WTC11 (cell line): ENCODE measurements around the gene PRKCG. TPM values are rescaled to one million over a fixed set of nuclear protein-coding genes. Genes with fewer than 3 reads are reported as not detected.

Experiments
- ATAC-seq: fragments of 200-7000 bp; cut with Tn5 transposase; 2 replicates; pipeline ENCODE4 v1.10.0; 2021; ENCODE audit warnings: mild to moderate bottlenecking, moderate library complexity
- CTCF ChIA-PET: fragments of 300-600 bp; sonication (Branson Sonifier 250); formaldehyde crosslinking; loops from one replicate; lab custom pipeline; 2021; ENCODE audit warnings: antibody characterized with exemption; lab: Charles Lee
- POLR2A ChIA-PET: fragments of 350-600 bp; sonication (Branson Sonifier 250); formaldehyde crosslinking; loops from one replicate; lab custom pipeline; 2021; ENCODE audit warnings: antibody characterized with exemption; lab: Charles Lee
- DNase-seq: peaks from one replicate; pipeline ENCODE4 v3.0.0; 2021; ENCODE audit warnings: low spot score
- H3K27ac Mint-ChIP-seq: 2 replicates; pipeline ENCODE4 v1.8.0; 2021; ENCODE audit warnings: mixed read lengths
- H3K27me3 Mint-ChIP-seq: 2 replicates; pipeline ENCODE4 v1.8.0; 2021; ENCODE audit warnings: low read depth, mild to moderate bottlenecking, moderate library complexity, mixed read lengths
- H3K36me3 Mint-ChIP-seq: 2 replicates; pipeline ENCODE4 v1.8.0; 2021; ENCODE audit warnings: mixed read lengths
- H3K4me1 Mint-ChIP-seq: 2 replicates; pipeline ENCODE4 v1.8.0; 2022; ENCODE audit warnings: mixed read lengths
- H3K4me3 Mint-ChIP-seq: 2 replicates; pipeline ENCODE4 v1.8.0; 2021; ENCODE audit warnings: mild to moderate bottlenecking, moderate library complexity, mixed read lengths
- H3K9me3 Mint-ChIP-seq: 2 replicates; pipeline ENCODE4 v1.8.0; 2021; ENCODE audit warnings: mixed read lengths
- KAT7 ChIP-seq: sonication (generic); formaldehyde crosslinking; IDR thresholded peaks from 2 replicates; pipeline ENCODE4 v1.8.1; 2023; ENCODE audit warnings: missing genetic modification reagents, mild to moderate bottlenecking, borderline replicate concordance
- MXD4 ChIP-seq: fragments of 250-450 bp; sonication (Bioruptor Pico); IDR thresholded peaks from 2 replicates; pipeline ENCODE4 v1.8.0; 2021; ENCODE audit warnings: mild to moderate bottlenecking, moderate library complexity, borderline replicate concordance
- NFYB ChIP-seq: sonication (generic); formaldehyde crosslinking; conservative IDR thresholded peaks from 2 replicates; pipeline ENCODE4 v1.8.0; 2022; ENCODE audit warnings: low read depth, missing genetic modification reagents
- NR1H2 ChIP-seq: sonication (generic); formaldehyde crosslinking; IDR thresholded peaks from 2 replicates; pipeline ENCODE4 v1.9.0; 2021; ENCODE audit warnings: mild to moderate bottlenecking, moderate library complexity, missing genetic modification reagents
- NR2C2 ChIP-seq: sonication (generic); formaldehyde crosslinking; IDR thresholded peaks from 2 replicates; pipeline ENCODE4 v1.8.0; 2022; ENCODE audit warnings: mild to moderate bottlenecking, missing genetic modification reagents
- RELA ChIP-seq: sonication (generic); formaldehyde crosslinking; IDR thresholded peaks from 2 replicates; pipeline ENCODE4 v1.8.1; 2022; ENCODE audit warnings: missing genetic modification reagents, mild to moderate bottlenecking, borderline replicate concordance
- SMAD3 ChIP-seq: sonication (generic); formaldehyde crosslinking; IDR thresholded peaks from 2 replicates; pipeline ENCODE4 v1.8.0; 2022; ENCODE audit warnings: missing genetic modification reagents, mild to moderate bottlenecking, borderline replicate concordance
- SMAD4 ChIP-seq: sonication (generic); formaldehyde crosslinking; IDR thresholded peaks from 2 replicates; pipeline ENCODE4 v1.8.0; 2022; ENCODE audit warnings: mild to moderate bottlenecking, missing genetic modification reagents
- TCF7 ChIP-seq: sonication (generic); formaldehyde crosslinking; IDR thresholded peaks from 2 replicates; pipeline ENCODE4 v1.8.0; 2022; ENCODE audit warnings: mild to moderate bottlenecking, low read depth, missing genetic modification reagents, moderate library complexity
- TEAD1 ChIP-seq: sonication (generic); formaldehyde crosslinking; IDR thresholded peaks from 2 replicates; pipeline ENCODE4 v1.8.0; 2022; ENCODE audit warnings: mild to moderate bottlenecking, missing genetic modification reagents
- total RNA-seq: library from RNA; stranded (reverse); gene quantifications from 3 replicates; pipeline ENCODE4 v1.2.3, GENCODE V29; 2021
- TF ChIP-seq, protein P1 (sequence below): sonication (generic); formaldehyde crosslinking; IDR thresholded peaks from 2 replicates; pipeline ENCODE4 v1.8.0; 2022; ENCODE audit warnings: mild to moderate bottlenecking, missing genetic modification reagents
- TF ChIP-seq, protein P2 (sequence below): sonication (generic); formaldehyde crosslinking; conservative IDR thresholded peaks from 2 replicates; pipeline ENCODE4 v1.8.1; 2022; ENCODE audit warnings: mild to moderate bottlenecking, missing genetic modification reagents
- TF ChIP-seq, protein P3 (sequence below): fragments of 250-450 bp; sonication (Bioruptor Pico); IDR thresholded peaks from 2 replicates; pipeline ENCODE4 v2.1.2; 2022; ENCODE audit warnings: mild to moderate bottlenecking, moderate library complexity
- TF ChIP-seq, protein P4 (sequence below): fragments of 250-450 bp; sonication (Bioruptor Pico); IDR thresholded peaks from 2 replicates; pipeline ENCODE4 v1.9.0; 2021; ENCODE audit warnings: moderate library complexity, mild to moderate bottlenecking, inconsistent platforms, borderline replicate concordance
- TF ChIP-seq, protein P5 (sequence below): sonication (generic); formaldehyde crosslinking; IDR thresholded peaks from 2 replicates; pipeline ENCODE4 v1.8.1; 2022; ENCODE audit warnings: mild to moderate bottlenecking, moderate library complexity, missing genetic modification reagents
- TF ChIP-seq, protein P6 (sequence below): fragments of 200-600 bp; IDR thresholded peaks from 2 replicates; pipeline ENCODE4 v1.8.0; 2022; ENCODE audit warnings: antibody characterized with exemption
- TF ChIP-seq, protein P7 (sequence below): sonication (generic); formaldehyde crosslinking; IDR thresholded peaks from 2 replicates; pipeline ENCODE4 v1.8.0; 2022; ENCODE audit warnings: mild to moderate bottlenecking, missing genetic modification reagents
- TF ChIP-seq, protein P8 (sequence below): sonication (generic); formaldehyde crosslinking; conservative IDR thresholded peaks from 2 replicates; pipeline ENCODE4 v1.8.1; 2023; ENCODE audit warnings: mild to moderate bottlenecking, low read depth, missing genetic modification reagents, moderate library complexity
- TF ChIP-seq, protein P9 (sequence below): sonication (generic); formaldehyde crosslinking; IDR thresholded peaks from 2 replicates; pipeline ENCODE4 v1.8.0; 2022; ENCODE audit warnings: mild to moderate bottlenecking, missing genetic modification reagents

PRKCG gene
- total RNA-seq, 1 experiment from 2014 or later, result 23.0 TPM

DNA sequence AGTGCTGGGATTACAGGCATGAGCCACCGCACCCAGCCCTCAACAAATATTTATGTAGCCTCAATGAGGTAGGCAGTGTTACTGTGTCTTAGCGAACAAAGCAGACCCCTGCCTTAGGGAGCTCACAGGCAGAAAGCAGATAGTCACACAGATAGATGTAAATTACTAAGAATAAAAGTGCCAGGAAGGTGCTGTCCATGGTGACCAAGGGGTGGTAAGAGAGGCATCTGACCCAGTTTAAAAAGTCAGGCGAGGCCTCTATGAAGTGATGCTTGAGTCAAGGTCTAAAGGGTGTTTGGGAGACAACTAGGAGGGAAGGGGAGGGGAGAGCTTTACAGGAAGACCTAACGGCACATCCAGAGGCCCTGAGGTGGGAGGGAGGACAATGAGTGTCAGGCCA, 14.7 kb downstream of the PRKCG start (continued):
- TF ChIP-seq NR1H2 (CRISPR knock-in tag) (no peak), MXD4 (no peak), TCF7 (no peak), NR2C2 (CRISPR knock-in tag) (no peak), SMAD4 (CRISPR knock-in tag) (no peak), TEAD1 (CRISPR knock-in tag) (no peak)
- TF ChIP-seq, protein P1, sequence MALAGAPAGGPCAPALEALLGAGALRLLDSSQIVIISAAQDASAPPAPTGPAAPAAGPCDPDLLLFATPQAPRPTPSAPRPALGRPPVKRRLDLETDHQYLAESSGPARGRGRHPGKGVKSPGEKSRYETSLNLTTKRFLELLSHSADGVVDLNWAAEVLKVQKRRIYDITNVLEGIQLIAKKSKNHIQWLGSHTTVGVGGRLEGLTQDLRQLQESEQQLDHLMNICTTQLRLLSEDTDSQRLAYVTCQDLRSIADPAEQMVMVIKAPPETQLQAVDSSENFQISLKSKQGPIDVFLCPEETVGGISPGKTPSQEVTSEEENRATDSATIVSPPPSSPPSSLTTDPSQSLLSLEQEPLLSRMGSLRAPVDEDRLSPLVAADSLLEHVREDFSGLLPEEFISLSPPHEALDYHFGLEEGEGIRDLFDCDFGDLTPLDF, result no peak
- TF ChIP-seq, protein P2, sequence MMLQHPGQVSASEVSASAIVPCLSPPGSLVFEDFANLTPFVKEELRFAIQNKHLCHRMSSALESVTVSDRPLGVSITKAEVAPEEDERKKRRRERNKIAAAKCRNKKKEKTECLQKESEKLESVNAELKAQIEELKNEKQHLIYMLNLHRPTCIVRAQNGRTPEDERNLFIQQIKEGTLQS (CRISPR knock-in tag), result no peak
- TF ChIP-seq, protein P3, sequence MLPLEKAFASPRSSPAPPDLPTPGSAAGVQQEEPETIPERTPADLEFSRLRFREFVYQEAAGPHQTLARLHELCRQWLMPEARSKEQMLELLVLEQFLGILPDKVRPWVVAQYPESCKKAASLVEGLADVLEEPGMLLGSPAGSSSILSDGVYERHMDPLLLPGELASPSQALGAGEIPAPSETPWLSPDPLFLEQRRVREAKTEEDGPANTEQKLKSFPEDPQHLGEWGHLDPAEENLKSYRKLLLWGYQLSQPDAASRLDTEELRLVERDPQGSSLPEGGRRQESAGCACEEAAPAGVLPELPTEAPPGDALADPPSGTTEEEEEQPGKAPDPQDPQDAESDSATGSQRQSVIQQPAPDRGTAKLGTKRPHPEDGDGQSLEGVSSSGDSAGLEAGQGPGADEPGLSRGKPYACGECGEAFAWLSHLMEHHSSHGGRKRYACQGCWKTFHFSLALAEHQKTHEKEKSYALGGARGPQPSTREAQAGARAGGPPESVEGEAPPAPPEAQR, result no peak
- TF ChIP-seq, protein P4, sequence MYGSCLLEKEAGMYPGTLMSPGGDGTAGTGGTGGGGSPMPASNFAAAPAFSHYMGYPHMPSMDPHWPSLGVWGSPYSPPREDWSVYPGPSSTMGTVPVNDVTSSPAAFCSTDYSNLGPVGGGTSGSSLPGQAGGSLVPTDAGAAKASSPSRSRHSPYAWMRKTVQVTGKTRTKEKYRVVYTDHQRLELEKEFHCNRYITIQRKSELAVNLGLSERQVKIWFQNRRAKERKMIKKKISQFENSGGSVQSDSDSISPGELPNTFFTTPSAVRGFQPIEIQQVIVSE, result no peak
- TF ChIP-seq, all 79 proteins: peak for 0

DNA sequence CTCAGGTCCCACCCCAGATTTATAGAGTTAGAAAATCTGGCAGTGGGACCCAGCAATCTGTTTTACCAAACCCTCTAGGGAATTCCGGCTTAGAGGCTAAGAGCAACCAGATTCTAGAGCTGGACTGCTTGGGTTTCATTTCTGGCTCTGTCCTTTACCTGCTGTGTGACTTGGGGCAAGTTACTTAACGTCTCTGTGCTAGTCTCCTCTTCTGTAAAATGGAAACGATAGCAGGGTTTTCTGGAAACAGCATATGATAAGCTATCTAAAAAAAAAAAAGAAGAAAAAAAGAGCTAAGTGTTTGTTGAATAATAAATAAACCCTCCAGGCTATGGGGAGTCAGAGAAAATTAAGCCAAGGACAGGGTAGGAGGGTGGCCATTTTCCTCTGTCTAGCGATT, 15.5 kb downstream of the PRKCG start:
- Mint-ChIP-seq H3K27ac (no peak overlapping the region), H3K9me3 (no peaks in the 10 kb centered on the region), H3K4me1 (peaks cover 36% of the 10 kb centered on the region), H3K36me3 (peaks cover 20% of the 10 kb centered on the region), H3K27me3 (peaks cover 5% of the 10 kb centered on the region; the same call in 1 of the 2 replicates), H3K4me3 (peak overlapping the region; percentile 81)
- no peak for DNase-seq
- CTCF ChIA-PET, result interaction anchor here (0.7 to 2.9 kb wide), 4 partner anchors 9 to 44 kb away, joined by 3 to 39 read pairs (median 8); no protein-coding TSS in a partner anchor
- no peak for ATAC-seq
- POLR2A ChIA-PET, result interaction anchor here (0.6 to 2.9 kb wide), 3 partner anchors 30 to 51 kb away, joined by 3 to 24 read pairs (median 3); partner anchors contain the start of gene MYADM
- TF ChIP-seq KAT7 (CRISPR knock-in tag) (no peak), NFYB (CRISPR knock-in tag) (no peak), TEAD1 (CRISPR knock-in tag) (no peak), RELA (CRISPR knock-in tag) (no peak), TCF7 (no peak), SMAD3 (CRISPR knock-in tag) (no peak)
- TF ChIP-seq, protein P5, sequence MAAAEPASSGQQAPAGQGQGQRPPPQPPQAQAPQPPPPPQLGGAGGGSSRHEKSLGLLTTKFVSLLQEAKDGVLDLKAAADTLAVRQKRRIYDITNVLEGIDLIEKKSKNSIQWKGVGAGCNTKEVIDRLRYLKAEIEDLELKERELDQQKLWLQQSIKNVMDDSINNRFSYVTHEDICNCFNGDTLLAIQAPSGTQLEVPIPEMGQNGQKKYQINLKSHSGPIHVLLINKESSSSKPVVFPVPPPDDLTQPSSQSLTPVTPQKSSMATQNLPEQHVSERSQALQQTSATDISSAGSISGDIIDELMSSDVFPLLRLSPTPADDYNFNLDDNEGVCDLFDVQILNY (CRISPR knock-in tag), result no peak
- TF ChIP-seq, protein P6, sequence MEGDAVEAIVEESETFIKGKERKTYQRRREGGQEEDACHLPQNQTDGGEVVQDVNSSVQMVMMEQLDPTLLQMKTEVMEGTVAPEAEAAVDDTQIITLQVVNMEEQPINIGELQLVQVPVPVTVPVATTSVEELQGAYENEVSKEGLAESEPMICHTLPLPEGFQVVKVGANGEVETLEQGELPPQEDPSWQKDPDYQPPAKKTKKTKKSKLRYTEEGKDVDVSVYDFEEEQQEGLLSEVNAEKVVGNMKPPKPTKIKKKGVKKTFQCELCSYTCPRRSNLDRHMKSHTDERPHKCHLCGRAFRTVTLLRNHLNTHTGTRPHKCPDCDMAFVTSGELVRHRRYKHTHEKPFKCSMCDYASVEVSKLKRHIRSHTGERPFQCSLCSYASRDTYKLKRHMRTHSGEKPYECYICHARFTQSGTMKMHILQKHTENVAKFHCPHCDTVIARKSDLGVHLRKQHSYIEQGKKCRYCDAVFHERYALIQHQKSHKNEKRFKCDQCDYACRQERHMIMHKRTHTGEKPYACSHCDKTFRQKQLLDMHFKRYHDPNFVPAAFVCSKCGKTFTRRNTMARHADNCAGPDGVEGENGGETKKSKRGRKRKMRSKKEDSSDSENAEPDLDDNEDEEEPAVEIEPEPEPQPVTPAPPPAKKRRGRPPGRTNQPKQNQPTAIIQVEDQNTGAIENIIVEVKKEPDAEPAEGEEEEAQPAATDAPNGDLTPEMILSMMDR, result no peak
- TF ChIP-seq, protein P7, sequence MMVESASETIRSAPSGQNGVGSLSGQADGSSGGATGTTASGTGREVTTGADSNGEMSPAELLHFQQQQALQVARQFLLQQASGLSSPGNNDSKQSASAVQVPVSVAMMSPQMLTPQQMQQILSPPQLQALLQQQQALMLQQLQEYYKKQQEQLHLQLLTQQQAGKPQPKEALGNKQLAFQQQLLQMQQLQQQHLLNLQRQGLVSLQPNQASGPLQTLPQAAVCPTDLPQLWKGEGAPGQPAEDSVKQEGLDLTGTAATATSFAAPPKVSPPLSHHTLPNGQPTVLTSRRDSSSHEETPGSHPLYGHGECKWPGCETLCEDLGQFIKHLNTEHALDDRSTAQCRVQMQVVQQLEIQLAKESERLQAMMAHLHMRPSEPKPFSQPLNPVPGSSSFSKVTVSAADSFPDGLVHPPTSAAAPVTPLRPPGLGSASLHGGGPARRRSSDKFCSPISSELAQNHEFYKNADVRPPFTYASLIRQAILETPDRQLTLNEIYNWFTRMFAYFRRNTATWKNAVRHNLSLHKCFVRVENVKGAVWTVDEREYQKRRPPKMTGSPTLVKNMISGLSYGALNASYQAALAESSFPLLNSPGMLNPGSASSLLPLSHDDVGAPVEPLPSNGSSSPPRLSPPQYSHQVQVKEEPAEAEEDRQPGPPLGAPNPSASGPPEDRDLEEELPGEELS (CRISPR knock-in tag), result no peak
- TF ChIP-seq, protein P8, sequence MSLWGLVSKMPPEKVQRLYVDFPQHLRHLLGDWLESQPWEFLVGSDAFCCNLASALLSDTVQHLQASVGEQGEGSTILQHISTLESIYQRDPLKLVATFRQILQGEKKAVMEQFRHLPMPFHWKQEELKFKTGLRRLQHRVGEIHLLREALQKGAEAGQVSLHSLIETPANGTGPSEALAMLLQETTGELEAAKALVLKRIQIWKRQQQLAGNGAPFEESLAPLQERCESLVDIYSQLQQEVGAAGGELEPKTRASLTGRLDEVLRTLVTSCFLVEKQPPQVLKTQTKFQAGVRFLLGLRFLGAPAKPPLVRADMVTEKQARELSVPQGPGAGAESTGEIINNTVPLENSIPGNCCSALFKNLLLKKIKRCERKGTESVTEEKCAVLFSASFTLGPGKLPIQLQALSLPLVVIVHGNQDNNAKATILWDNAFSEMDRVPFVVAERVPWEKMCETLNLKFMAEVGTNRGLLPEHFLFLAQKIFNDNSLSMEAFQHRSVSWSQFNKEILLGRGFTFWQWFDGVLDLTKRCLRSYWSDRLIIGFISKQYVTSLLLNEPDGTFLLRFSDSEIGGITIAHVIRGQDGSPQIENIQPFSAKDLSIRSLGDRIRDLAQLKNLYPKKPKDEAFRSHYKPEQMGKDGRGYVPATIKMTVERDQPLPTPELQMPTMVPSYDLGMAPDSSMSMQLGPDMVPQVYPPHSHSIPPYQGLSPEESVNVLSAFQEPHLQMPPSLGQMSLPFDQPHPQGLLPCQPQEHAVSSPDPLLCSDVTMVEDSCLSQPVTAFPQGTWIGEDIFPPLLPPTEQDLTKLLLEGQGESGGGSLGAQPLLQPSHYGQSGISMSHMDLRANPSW (CRISPR knock-in tag), result no peak
- TF ChIP-seq, protein P3, result no peak
- TF ChIP-seq, protein P9, sequence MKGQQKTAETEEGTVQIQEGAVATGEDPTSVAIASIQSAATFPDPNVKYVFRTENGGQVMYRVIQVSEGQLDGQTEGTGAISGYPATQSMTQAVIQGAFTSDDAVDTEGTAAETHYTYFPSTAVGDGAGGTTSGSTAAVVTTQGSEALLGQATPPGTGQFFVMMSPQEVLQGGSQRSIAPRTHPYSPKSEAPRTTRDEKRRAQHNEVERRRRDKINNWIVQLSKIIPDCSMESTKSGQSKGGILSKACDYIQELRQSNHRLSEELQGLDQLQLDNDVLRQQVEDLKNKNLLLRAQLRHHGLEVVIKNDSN (CRISPR knock-in tag), result no peak
